NCI-H526 treated with DMSO at 0.1 percent for 48 hours (cell line): ENCODE results near the gene UBE2Q1.
"Not testable (repeated sequence)": the region's sequence is repeated elsewhere in the genome, so short reads cannot be mapped to it uniquely, and the experiment has no call there.

Source experiments
- DNase-seq: peaks from one replicate; lab custom pipeline; 2025; lab: John Stamatoyannopoulos, UW

UBE2Q1 gene

DNA sequence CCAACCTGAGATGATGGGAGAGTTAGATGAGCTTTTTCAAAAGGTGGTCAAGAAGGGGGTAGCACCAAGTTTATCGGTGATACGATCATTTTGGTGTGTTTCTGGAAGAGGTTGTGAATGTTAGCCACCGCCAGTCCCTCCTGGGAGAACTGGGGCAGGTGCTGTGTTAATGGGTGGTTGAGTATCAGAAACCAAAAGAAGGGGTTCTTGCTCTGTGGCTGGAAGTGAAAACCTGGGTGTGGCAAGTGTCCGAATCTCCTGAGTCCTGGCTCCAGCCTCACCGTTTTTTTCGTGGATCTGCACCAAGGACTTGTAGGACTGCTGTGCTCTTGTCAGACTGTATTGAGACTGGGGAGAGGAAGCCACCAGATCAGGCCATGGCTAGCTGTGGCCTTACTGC, 7.8 kb downstream of the UBE2Q1 start:
- DNase-seq, result no peak

- no peak for DNase-seq
Measured at GRCh38 chr1:154550070-154550469, 8.4 kb downstream of the UBE2Q1 start.

DNA sequence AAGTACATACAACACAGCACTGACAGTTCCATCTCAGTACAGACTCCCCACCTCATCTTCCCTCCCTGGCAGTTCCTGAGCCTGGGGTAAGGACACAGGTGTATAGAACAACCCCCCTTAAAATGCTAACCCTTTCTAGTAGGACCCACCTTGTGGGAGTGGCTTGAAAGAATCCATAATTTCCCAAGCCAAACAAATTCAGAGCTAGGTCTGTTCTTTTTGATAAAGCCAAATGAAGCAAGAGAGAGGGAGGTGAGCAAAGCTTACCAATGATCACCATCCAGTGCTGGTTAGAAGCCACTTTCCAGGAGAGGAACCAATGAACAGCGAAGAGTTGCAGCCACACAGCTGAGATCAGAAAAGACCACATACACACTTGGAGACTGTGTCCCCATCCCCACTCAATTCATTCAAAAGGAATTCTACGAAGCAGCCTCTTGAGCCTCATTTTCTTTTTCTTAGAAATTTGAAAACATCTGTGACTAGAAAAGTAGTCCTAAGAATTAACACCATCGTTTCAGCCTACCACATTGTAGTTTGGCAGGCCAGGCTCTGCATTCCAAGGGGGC, 9.2 kb downstream of the UBE2Q1 start:
- no peak for DNase-seq

GRCh38 chr1:154548028-154548427, 10.4 kb downstream of the UBE2Q1 start:
- no peak for DNase-seq

- no peak for DNase-seq
Measured at GRCh38 chr1:154547105-154547732, 11.2 kb downstream of the UBE2Q1 start.

DNA sequence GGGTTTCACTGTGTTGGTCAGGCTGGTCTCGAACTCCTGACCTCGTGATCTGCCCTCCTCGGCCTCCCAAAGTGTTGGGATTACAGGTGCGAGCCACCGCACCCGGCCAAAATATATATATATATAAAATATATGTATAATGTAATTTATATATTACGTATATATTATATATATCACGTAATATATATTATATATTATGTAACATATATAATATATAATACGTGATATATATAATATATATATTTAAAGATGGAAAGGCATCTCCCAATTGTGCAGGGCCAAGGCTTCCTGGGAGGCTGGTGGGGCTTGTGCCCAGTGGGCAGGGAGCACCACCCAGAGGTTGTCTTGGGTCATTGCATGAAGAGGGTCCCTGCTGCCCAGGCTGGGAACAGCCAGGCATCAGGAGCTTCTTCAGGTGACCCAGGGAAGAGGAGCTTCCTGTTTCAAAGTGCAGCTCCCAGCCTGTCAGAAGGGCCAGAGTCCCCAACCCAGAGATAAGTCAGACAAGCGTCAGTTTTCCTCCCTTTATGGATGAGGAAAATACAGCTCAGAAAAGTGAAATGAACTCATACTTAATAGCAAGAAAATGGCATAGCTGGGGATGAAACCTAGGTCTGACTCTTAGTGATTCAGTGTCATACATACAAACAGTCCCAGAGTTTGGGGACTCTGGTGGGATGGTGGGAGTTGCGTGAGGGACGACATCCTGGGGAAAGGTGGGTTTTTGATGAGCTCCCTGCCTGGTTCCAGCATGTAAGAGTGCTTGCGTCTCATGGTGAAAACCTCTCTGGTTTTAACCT, 12.0 kb downstream of the UBE2Q1 start:
- DNase-seq, result peak; percentile 69

DNA sequence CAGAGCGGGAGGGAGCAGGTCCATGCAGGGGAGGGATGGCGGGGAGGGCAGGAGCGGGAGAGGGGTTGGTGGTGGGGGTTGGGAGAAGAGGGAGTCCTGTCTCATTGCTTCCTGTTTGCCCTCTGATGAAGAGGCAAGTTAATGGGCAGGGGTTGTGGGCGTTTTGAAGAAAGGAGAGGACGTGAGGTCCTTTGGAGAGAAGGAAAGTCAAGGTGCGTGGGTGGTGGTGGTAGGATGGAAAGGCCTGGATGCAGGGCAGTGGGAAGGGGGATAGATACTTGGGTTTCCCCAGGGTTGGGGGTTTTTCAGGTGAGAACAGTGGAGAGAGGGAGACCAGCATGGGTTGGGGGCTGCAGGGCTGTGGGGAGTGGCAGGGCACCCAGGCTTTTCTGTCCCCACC, 17.2 kb downstream of the UBE2Q1 start:
- no peak for DNase-seq

DNA sequence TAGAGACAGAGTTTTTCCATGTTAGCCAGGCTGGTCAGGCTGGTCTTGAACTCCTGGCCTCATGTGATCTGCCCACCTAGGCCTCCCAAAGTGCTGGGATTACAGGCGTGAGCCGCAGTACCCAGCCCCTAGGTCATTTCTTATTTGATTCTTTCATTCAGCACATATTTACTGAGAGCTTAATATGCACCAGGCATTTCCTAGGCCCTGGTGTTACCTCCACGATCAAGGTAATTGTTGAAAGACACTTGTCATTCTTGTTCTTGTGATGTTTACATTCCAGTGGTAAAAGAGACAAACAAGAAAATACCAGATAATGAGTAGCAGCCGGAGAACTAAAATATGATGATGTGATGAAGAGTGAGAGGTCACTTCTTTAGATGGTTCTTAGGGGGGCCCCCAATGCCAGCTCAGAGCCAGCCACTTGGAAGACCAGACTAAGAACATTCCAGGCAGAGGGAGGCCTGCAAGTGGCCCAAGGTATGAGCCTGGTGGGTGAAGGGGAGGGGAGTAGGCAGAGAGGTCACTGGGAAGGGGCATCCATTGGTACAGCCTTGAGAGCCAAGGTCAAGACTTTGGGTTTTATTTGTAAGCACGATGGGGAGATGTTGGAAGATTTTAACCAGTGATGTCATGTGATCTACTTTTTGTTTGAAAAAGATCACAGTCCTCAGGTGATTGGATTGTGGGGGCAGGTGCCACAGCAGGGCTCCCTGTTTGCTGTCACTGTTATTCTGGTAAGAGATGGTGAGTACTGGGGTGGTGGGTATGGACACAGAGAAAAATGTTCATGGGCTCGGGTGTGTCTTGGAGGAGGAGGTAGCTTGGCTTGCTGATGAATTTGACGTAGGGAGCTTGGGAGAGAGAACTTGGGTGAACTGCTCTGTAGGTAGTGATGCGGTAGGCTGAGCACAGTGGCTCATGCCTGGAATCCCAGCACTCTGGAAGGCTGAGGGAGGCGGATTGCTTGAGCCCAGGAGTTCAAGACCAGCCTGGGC, 18.7 kb downstream of the UBE2Q1 start:
- DNase-seq, result no peak

DNA sequence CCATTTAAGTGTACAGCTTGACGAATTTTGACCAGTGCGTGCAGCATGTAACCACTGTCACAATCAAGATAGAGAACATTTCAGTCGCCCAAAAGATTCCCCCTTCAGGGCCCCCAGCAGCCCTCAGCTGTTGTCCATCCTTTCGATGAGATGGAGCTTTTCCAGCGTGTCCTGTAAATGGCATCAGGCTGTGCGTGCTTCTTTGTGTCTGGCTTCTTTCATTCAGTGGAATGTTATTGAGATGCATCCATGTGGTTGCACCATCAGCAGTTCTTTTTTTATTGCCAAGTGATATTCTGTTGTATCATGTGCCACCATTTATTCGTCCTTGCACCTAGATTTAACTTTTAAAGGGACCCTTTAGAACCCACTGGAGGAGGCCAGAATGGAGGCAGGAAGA, 21.9 kb downstream of the UBE2Q1 start:
- DNase-seq, result no peak

GRCh38 chr1:154533952-154534844, 24.3 kb downstream of the UBE2Q1 start:
- DNase-seq, result peak; percentile 84

DNA sequence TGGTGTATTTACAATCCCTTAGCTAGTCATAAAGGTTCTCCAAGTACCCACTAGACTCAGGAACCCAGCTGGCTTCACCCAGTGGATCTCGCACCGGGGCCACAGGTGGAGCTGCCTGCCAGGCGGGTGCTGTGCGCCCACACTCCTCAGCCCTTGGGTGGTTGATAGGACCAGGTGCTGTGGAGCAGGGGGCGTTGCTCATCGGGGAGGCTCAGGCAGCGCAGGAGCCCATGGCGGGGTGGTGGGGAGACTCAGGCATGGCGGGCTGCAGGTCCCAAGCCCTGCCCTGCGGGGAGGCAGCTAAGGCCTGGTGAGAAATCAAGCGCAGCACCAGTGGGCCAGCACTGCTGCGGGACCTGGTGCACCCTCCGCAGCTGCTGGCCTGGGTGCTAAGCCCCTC, 26.5 kb downstream of the UBE2Q1 start:
- not testable (repeated sequence) for DNase-seq

- DNase-seq, result no peak
Measured at GRCh38 chr1:154529308-154529707, 29.2 kb downstream of the UBE2Q1 start.

GRCh38 chr1:154527192-154527591, 31.3 kb downstream of the UBE2Q1 start:
- DNase-seq, result no peak

DNA sequence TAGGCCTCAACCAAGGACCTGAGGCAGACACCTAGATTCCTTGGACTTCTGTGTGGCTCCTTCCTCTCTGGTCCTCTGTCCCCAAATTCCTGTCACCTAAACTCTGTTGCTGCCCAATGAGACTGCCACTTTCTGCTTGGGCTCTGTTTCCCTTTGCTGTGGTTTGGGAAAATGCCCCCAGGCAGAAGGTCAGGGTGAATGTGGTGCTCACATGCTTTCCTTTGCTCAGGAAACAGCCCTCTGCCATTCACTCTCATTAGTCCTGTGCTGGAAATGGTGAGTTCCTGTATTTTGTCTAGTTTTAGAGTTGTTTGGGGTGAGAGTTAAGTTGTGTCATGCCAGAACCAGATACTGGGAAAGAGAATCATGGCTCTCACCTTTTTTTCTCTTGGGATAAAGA, 33.6 kb downstream of the UBE2Q1 start:
- DNase-seq, result no peak

DNA sequence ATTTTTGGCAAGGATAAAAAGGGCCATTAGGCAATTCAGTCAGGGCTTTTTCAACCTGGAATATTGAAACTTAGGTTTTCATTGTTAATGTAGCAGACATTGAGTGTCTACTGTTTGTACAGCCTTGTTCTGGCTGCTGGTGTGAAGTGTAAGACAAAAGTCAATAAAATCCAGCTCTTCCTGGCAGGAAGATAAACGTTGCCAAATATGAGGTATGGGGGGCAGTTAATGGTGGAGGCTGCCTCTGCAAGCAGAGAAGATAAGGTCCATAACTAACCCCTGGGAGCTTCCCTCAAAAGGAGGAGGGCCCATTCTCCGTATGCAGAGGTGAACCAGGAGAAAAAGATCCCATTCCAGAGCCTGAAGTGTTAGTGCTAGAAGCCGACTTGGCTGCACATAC, 36.8 kb downstream of the UBE2Q1 start:
- no peak for DNase-seq

DNA sequence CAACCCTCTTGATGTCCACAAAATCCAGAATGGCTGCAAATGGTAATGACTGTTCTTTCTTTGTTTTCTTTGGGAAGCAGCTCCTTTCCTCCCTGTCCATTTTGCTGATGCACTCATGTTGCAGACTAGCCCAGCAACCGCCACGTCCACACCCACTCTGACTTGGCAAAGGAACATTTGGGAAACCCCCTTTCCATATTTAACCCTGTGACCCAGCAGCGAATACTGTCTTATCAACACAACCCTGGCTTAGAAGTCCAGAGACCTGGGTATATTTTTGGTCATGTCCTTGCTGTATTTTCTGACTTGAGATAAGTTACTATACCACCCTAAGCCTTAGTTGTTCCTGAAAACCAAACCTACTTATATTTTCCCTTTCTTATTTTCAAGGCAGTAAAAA, 38.1 kb downstream of the UBE2Q1 start:
- DNase-seq, result no peak

DNA sequence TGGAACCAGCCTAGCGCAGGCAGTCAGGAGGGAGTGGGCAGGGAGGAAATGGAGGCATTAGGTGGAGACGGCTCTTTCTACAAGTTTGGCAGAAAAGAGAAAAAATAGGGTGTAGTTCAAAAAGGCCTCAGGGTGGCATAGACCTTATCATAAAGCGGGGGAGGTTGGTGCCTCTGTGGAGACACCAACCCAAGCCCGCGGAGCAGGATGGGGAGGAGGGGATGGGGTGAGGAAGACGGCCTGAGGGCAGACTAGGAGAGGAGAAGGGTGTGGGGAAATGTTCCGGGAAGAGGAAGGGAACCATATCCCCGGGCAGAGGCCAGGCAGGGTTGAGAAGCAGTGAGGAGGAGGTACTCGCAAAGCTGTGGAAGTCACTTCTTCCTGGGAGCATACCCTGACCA, 38.9 kb downstream of the UBE2Q1 start:
- DNase-seq, result no peak

DNA sequence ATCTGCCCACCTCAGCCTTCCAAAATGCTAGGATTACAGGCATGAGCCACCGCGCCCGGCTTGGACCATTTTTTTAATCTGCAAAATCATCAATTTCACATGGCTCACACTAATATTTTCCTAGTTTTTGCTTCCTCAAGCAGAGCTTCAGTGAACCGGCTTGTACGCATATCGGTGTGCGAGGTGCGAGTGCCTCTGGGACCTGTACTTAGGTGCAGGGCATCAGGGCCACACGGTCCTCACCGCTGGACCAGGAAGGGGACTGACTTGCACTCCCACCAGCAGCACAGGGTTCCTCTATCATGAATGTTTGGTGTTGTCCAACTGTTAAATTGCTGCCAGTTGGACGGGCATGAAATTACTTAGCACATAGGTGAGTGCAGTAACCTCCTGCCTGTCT, 40.8 kb downstream of the UBE2Q1 start:
- DNase-seq, result no peak

GRCh38 chr1:154514066-154514553, 44.4 kb downstream of the UBE2Q1 start:
- DNase-seq, result no peak

GRCh38 chr1:154512760-154513159, 45.7 kb downstream of the UBE2Q1 start:
- DNase-seq, result no peak

DNA sequence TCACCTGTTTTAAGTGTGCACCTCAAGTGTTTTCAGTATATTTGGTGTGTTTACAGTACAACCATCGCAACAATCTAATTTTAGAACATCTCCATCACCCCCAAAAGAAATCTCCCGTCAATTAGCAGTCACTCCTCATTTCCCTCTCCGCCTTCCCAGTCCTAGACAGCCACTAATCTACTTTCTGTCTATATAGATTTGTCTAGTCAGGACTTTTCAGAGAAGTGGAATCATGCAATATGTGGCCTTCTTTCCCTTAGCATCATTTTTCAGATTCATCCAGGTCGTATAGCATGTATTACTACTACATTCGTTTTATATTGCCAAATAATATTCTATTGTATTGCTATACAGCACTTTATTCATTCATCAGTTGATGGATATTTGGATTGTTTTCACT, 54.6 kb downstream of the UBE2Q1 start:
- DNase-seq, result no peak
